ENCODE data around the gene DAZ4.
"Not testable (repeated sequence)": the region's sequence is repeated elsewhere in the genome, so short reads cannot be mapped to it uniquely, and the experiment has no call there.

Gene DAZ4

DNA sequence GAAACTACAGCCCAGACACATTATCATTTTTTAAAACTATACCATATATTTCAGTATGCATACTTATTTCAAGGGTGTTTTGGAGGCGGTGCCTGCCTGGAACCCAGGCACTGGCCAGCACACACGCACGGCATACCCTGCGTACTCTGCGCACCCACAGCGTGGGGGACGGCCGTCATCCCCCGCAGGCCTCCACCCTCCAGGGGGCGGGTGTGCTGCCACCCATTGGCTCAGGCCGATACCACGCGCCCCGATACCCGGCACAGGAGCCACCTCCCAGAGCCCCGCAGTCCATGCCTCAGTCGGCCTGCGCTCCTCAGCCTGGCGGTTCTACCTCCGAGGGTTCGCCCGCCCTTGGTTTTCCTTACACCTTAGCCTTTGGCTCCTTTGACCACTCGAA is at the start of gene DAZ4:
Gene DAZ4 (plus strand): TSS at position 301 of the 400 bp plus-strand sequence. CDS start 208 bp downstream, outside the sequence.
- not testable (repeated sequence) for DNase-seq

- not testable (repeated sequence) for DNase-seq
Measured at GRCh38 chrY:24813293-24813692, 20.4 kb upstream of the DAZ4 start, which contains the start of gene DAZ3. Gene DAZ3, minus strand, starts transcription at chrY:24813393. Its CDS starts 208 bp downstream, at chrY:24813185.

GRCh38 chrY:24821836-24822235 is 11.9 kb upstream of the DAZ4 start:
- DNase-seq = not testable (repeated sequence)

DNA sequence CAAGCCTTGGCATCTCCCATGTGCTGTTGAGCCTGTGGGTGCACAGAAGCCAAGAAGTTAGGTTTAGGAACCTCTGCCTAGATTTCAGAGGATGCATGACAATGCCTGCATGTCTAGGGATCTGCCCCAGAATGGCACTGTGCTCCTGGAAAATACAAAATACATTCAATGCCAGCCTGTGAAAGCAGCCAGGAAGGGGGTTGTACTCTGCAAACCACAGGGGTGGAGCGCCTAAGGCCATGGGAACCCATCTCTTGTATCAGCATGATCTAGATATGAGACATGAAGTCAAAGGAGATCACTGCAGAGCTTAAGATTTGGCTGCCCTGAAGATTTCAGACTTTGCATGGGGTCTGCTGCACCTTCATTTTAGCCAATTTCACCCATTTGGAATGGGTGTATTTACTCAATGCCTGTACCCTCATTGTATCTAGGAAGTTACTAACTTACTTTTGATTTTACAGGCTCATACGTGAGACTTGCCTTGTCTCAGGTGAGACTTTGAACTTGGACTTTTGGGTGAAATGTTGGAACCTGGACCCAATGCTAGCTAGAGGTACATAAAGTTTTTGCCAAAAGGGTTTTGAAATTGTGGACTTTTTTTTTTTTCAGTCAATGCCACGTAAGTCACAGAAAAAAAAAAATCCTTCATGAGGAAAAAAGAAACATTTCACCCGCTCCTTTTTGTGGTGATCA is 9.4 kb upstream of the DAZ4 start:
- not testable (repeated sequence) for DNase-seq

DNA sequence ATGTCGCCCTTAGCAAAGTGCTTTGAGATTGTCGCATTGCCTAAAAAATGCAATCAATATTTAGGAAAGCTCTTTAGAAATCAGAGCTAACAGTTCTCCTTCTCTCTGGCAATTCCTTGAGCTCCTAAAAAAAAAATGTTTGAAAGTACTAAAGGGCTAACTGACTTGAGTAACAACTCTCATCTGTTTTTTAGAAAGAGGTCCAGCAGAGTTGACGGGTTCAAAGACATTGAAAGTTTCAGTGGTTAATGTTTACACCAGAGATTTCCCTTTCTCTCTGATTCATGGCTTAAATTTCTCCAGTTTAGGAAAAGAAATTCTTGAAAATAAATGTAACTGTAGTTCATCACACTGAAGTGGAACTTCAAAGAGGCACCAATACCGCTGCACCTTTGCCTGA is 8.7 kb upstream of the DAZ4 start:
- DNase-seq = not testable (repeated sequence)

All from nucleus accumbens (tissue), 56 donors.